NOMO-1 treated with DMSO at 0.1 percent for 48 hours (cell line): Measurements from ENCODE around the gene ALDH1L2.

Experiments used
- DNase-seq: peaks from one replicate; lab custom pipeline; 2025; ENCODE audit not compliant: unreplicated experiment; lab: John Stamatoyannopoulos, UW

ALDH1L2 gene

GRCh38 chr12:105083551-105084105, 630 bp downstream of the ALDH1L2 start:
- DNase-seq, result peak; percentile 22

GRCh38 chr12:105083031-105083430, 1.2 kb downstream of the ALDH1L2 start:
- DNase-seq, result no peak

GRCh38 chr12:105078712-105079570, 5.3 kb downstream of the ALDH1L2 start:
- DNase-seq, result no peak

GRCh38 chr12:105077435-105077834, 6.8 kb downstream of the ALDH1L2 start:
- no peak for DNase-seq

GRCh38 chr12:105076913-105077312, 7.3 kb downstream of the ALDH1L2 start:
- no peak for DNase-seq

- no peak for DNase-seq
Observed at GRCh38 chr12:105076098-105076497, 8.2 kb downstream of the ALDH1L2 start.

- DNase-seq, result no peak
Observed at GRCh38 chr12:105072888-105073488, 11.3 kb downstream of the ALDH1L2 start.

- no peak for DNase-seq
Observed at GRCh38 chr12:105071981-105072380, 12.3 kb downstream of the ALDH1L2 start.

- no peak for DNase-seq
Observed at GRCh38 chr12:105069936-105070702, 14.1 kb downstream of the ALDH1L2 start.

GRCh38 chr12:105067511-105068031, 16.7 kb downstream of the ALDH1L2 start:
- DNase-seq, result no peak

GRCh38 chr12:105064564-105065178, 19.6 kb downstream of the ALDH1L2 start:
- DNase-seq, result no peak

- DNase-seq, result no peak
Observed at GRCh38 chr12:105060715-105061378, 23.4 kb downstream of the ALDH1L2 start.

GRCh38 chr12:105057174-105057573, 27.1 kb downstream of the ALDH1L2 start:
- DNase-seq, result peak; percentile 75

GRCh38 chr12:105053116-105053572, 31.1 kb downstream of the ALDH1L2 start:
- DNase-seq, result peak; percentile 98

GRCh38 chr12:105051981-105052380, 32.3 kb downstream of the ALDH1L2 start:
- DNase-seq, result no peak

GRCh38 chr12:105048315-105048714, 35.9 kb downstream of the ALDH1L2 start:
- DNase-seq, result no peak

GRCh38 chr12:105047308-105047707, 37.0 kb downstream of the ALDH1L2 start:
- DNase-seq, result no peak

GRCh38 chr12:105041186-105041585, 43.1 kb downstream of the ALDH1L2 start:
- no peak for DNase-seq

GRCh38 chr12:105040476-105040875, 43.8 kb downstream of the ALDH1L2 start:
- DNase-seq, result no peak
